PC-9 (cell line): ENCODE measurements around the gene CDS1. TPM values are rescaled to one million over a fixed set of nuclear protein-coding genes. Genes with fewer than 3 reads are reported as not detected.

Experiments used
- BruUV-seq: library from RNA; stranded (reverse); fragments of 400-500 nt; replicated peaks from 2 replicates; lab custom pipeline; 2021; lab: Mats Ljungman, UMichigan
- CTCF ChIA-PET: fragments of 300-600 bp; sonication (Branson Sonifier 250); formaldehyde crosslinking; loops from one replicate; lab custom pipeline; 2022; ENCODE audit warnings: antibody characterized with exemption; lab: Charles Lee
- POLR2A ChIA-PET: fragments of 300-600 bp; sonication (Branson Sonifier 250); formaldehyde crosslinking; loops from one replicate; lab custom pipeline; 2022; ENCODE audit warnings: antibody characterized with exemption; ENCODE audit not compliant: unreplicated experiment; lab: Charles Lee
- DNase-seq, 2 experiments: peaks; one replicate each; pipeline versions ENCODE4 v3.0.0 to v3.0.0-alpha.2; 2015 to 2022; ENCODE audit warnings: mixed read lengths in 1 of 2
- H2AFZ ChIP-seq: fragments of 200-600 bp; sonication (generic); 2 replicates; pipeline ENCODE4 v1.8.1; 2017; ENCODE audit warnings: antibody characterized with exemption
- H3F3A ChIP-seq: fragments of 200-600 bp; sonication (generic); 2 replicates; pipeline ENCODE4 v1.8.1; 2017; ENCODE audit warnings: antibody characterized with exemption, mild to moderate bottlenecking, low read depth; ENCODE audit not compliant: insufficient read depth
- H3K27ac ChIP-seq: fragments of 200-600 bp; sonication (generic); 2 replicates; pipeline ENCODE4 v1.6.1; 2016; ENCODE audit warnings: mixed run types
- H3K27me3 ChIP-seq: fragments of 200-600 bp; sonication (generic); 2 replicates; pipeline ENCODE4 v1.6.1; 2016; ENCODE audit warnings: low read depth, mixed run types; ENCODE audit not compliant: insufficient read depth
- H3K36me3 ChIP-seq: fragments of 200-600 bp; sonication (generic); 2 replicates; pipeline ENCODE4 v1.6.1; 2016; ENCODE audit warnings: low read depth, mixed run types
- H3K4me1 ChIP-seq: fragments of 200-600 bp; sonication (generic); replicated peaks from 2 replicates; pipeline ENCODE4 v1.6.1; 2016; ENCODE audit warnings: mixed run types; ENCODE audit not compliant: insufficient read depth
- H3K4me2 ChIP-seq: fragments of 200-600 bp; sonication (generic); 2 replicates; pipeline ENCODE4 v1.6.1; 2017; ENCODE audit warnings: mixed run types
- H3K4me3 ChIP-seq: fragments of 200-600 bp; sonication (generic); 2 replicates; pipeline ENCODE4 v1.6.1; 2016; ENCODE audit warnings: mixed run types
- H3K79me2 ChIP-seq: fragments of 200-600 bp; sonication (generic); 2 replicates; pipeline ENCODE4 v1.6.1; 2017; ENCODE audit warnings: low read depth, mixed run types
- H3K9me2 ChIP-seq: fragments of 200-600 bp; sonication (generic); 2 replicates; pipeline ENCODE4 v1.8.1; 2017; ENCODE audit warnings: mild to moderate bottlenecking; ENCODE audit not compliant: insufficient read depth
- H3K9me3 ChIP-seq: fragments of 200-600 bp; sonication (generic); 2 replicates; pipeline ENCODE4 v1.8.1; 2016; ENCODE audit warnings: low read depth; ENCODE audit not compliant: insufficient read depth
- H4K20me1 ChIP-seq: fragments of 200-600 bp; sonication (generic); 2 replicates; pipeline ENCODE4 v1.8.1; 2017; ENCODE audit not compliant: insufficient read depth
- CTCF ChIP-seq: fragments of 200-600 bp; sonication (generic); conservative IDR thresholded peaks from 2 replicates; pipeline ENCODE4 v1.6.1; 2017; ENCODE audit warnings: mixed run types, antibody characterized with exemption, mild to moderate bottlenecking, moderate library complexity
- EZH2 ChIP-seq: fragments of 200-600 bp; sonication (generic); IDR thresholded peaks from 2 replicates; pipeline ENCODE4 v1.8.0; 2017; ENCODE audit warnings: antibody characterized with exemption, low read depth
- intact Hi-C: fragments of 100-400 bp; cut with micrococcal nuclease; formaldehyde crosslinking; loops from one replicate; pipeline ENCODE4 v1.10.0; 2022; ENCODE audit not compliant: unreplicated experiment
- total RNA-seq: library from RNA; stranded (reverse); gene quantifications from 2 replicates; pipeline ENCODE4 v1.2.3, GENCODE V29; 2021

The CDS1 gene
- total RNA-seq, 1 experiment from 2014 or later: 35.6 TPM

GRCh38 chr4:84691170-84691691 lies 108.3 kb downstream of the CDS1 start:
- Histone ChIP-seq H3F3A (peaks cover 32% of the 10 kb centered on the region), H3K27me3 (no peaks in the 10 kb centered on the region), H3K9me3 (no peaks in the 10 kb centered on the region), H3K4me2 (peak overlapping the region; percentile 72), H3K36me3 (peaks cover 9% of the 10 kb centered on the region; the same call in 1 of the 2 replicates), H4K20me1 (no peaks in the 10 kb centered on the region), H3K27ac (peak overlapping the region; percentile 80), H3K4me3 (peak overlapping the region; percentile 16; the same call in 1 of the 2 replicates), H3K79me2 (no peaks in the 10 kb centered on the region), H2AFZ (no peak overlapping the region), H3K4me1 (peaks cover 35% of the 10 kb centered on the region), H3K9me2 (no peaks in the 10 kb centered on the region; the same call in 1 of the 2 replicates)
- ChIA-PET POLR2A (no interaction called here), CTCF (no interaction called here)
- intact Hi-C loops: loop anchor here (1.0 kb wide), 1 partner anchor 109 kb away; no protein-coding TSS in a partner anchor
- DNase-seq: peak; percentile 39 to 89
- no peak for TF ChIP-seq CTCF
- TF ChIP-seq EZH2: no peak
- BruUV-seq: no TSS peak

GRCh38 chr4:84691800-84692199 lies 108.9 kb downstream of the CDS1 start:
- Histone ChIP-seq H3K27me3 (no peaks in the 10 kb centered on the region), H3F3A (peaks cover 32% of the 10 kb centered on the region), H3K79me2 (no peaks in the 10 kb centered on the region), H3K4me2 (peak overlapping the region; percentile 72), H3K9me3 (no peaks in the 10 kb centered on the region), H2AFZ (no peak overlapping the region), H3K27ac (peak overlapping the region; percentile 80), H3K4me3 (no peak overlapping the region), H4K20me1 (no peaks in the 10 kb centered on the region), H3K4me1 (peaks cover 35% of the 10 kb centered on the region), H3K36me3 (peaks cover 9% of the 10 kb centered on the region; the same call in 1 of the 2 replicates), H3K9me2 (no peaks in the 10 kb centered on the region; the same call in 1 of the 2 replicates)
- ChIA-PET CTCF (no interaction called here), POLR2A (no interaction called here)
- TF ChIP-seq CTCF (no peak), EZH2 (no peak)
- BruUV-seq: no TSS peak
- intact Hi-C loops: loop anchor here (1.0 kb wide), 1 partner anchor 109 kb away; no protein-coding TSS in a partner anchor
- DNase-seq: no peak

- POLR2A ChIA-PET: no interaction called here
- Histone ChIP-seq H3K36me3 (0 out of 2 replicates have a peak, but pooled peaks cover 6% of the 10 kb centered on the region), H3K9me3 (no peaks in the 10 kb centered on the region), H2AFZ (no peak overlapping the region), H3K27me3 (no peaks in the 10 kb centered on the region), H4K20me1 (no peaks in the 10 kb centered on the region), H3K79me2 (no peaks in the 10 kb centered on the region), H3K4me1 (peaks cover 14% of the 10 kb centered on the region), H3K9me2 (no peaks in the 10 kb centered on the region), H3F3A (peaks cover 5% of the 10 kb centered on the region), H3K4me2 (no peak overlapping the region), H3K4me3 (no peak overlapping the region), H3K27ac (no peak overlapping the region)
- CTCF ChIA-PET: no interaction called here
- intact Hi-C loops: no loop called here
- no TSS peak for BruUV-seq
- no peak for DNase-seq
- TF ChIP-seq EZH2 (no peak), CTCF (no peak)
Observed at GRCh38 chr4:84697159-84697558, 114.2 kb downstream of the CDS1 start.
